HG03565 (cell line): ENCODE data around the gene PBX1.

Experiments used
- ATAC-seq: cut with Tn5 transposase; IDR thresholded peaks from one replicate; pipeline ENCODE4 v1.9.1; 2021; ENCODE audit warnings: mild to moderate bottlenecking, moderate library complexity; ENCODE audit not compliant: unreplicated experiment

PBX1 gene

GRCh38 chr1:164693564-164694359, 134.8 kb downstream of the PBX1 start:
- ATAC-seq, result no peak

GRCh38 chr1:164694505-164694904, 135.5 kb downstream of the PBX1 start:
- ATAC-seq, result no peak

GRCh38 chr1:164695956-164696665, 137.1 kb downstream of the PBX1 start:
- ATAC-seq, result no peak

- ATAC-seq, result no peak
Measured at GRCh38 chr1:164699815-164700491, 141.0 kb downstream of the PBX1 start.

GRCh38 chr1:164700683-164701082, 141.7 kb downstream of the PBX1 start:
- ATAC-seq, result no peak

GRCh38 chr1:164701189-164701761, 142.3 kb downstream of the PBX1 start:
- no peak for ATAC-seq

GRCh38 chr1:164702216-164702615, 143.2 kb downstream of the PBX1 start:
- ATAC-seq, result no peak

GRCh38 chr1:164702664-164703063, 143.7 kb downstream of the PBX1 start:
- ATAC-seq, result no peak

GRCh38 chr1:164703463-164703862, 144.5 kb downstream of the PBX1 start:
- ATAC-seq, result no peak

GRCh38 chr1:164703960-164704411, 145.0 kb downstream of the PBX1 start:
- ATAC-seq, result no peak

GRCh38 chr1:164704954-164705353, 146.0 kb downstream of the PBX1 start:
- ATAC-seq, result no peak

- ATAC-seq, result no peak
Measured at GRCh38 chr1:164706606-164706987, 147.6 kb downstream of the PBX1 start.

- no peak for ATAC-seq
Measured at GRCh38 chr1:164707868-164708331, 148.9 kb downstream of the PBX1 start.

- ATAC-seq, result no peak
Measured at GRCh38 chr1:164708596-164708995, 149.6 kb downstream of the PBX1 start.

- no peak for ATAC-seq
Measured at GRCh38 chr1:164709126-164709525, 150.1 kb downstream of the PBX1 start.

- no peak for ATAC-seq
Measured at GRCh38 chr1:164709541-164710278, 150.7 kb downstream of the PBX1 start.

- ATAC-seq, result no peak
Measured at GRCh38 chr1:164712131-164713036, 153.4 kb downstream of the PBX1 start.

- no peak for ATAC-seq
Measured at GRCh38 chr1:164713456-164714207, 154.6 kb downstream of the PBX1 start.
